Gastrocnemius medialis (tissue), 4 donors: Measurements from ENCODE around the gene TEX55.

Source experiments
- POLR2A ChIP-seq, 2 donors: fragments of 450-650 bp; IDR thresholded peaks; one replicate each; pipeline ENCODE4 v1.6.1; 2017; ENCODE audit warnings: antibody characterized with exemption in 2 of 2, mild to moderate bottlenecking in 2 of 2, moderate library complexity in 2 of 2
- TF ChIP-seq, protein P1 (sequence below), 5 experiments: fragments of 450-650 bp in 3 of 5; fragments of 200-600 bp in 2 of 5; sonication (generic) in 2 of 5; IDR thresholded peaks in 4 of 5; conservative IDR thresholded peaks in 1 of 5; 1 replicate in 4 of 5; 2 replicates in 1 of 5; pipeline ENCODE4 v1.5.1; 2016 to 2019; ENCODE audit warnings: antibody characterized with exemption in 5 of 5, mild to moderate bottlenecking in 3 of 5, moderate library complexity in 3 of 5

DNA sequence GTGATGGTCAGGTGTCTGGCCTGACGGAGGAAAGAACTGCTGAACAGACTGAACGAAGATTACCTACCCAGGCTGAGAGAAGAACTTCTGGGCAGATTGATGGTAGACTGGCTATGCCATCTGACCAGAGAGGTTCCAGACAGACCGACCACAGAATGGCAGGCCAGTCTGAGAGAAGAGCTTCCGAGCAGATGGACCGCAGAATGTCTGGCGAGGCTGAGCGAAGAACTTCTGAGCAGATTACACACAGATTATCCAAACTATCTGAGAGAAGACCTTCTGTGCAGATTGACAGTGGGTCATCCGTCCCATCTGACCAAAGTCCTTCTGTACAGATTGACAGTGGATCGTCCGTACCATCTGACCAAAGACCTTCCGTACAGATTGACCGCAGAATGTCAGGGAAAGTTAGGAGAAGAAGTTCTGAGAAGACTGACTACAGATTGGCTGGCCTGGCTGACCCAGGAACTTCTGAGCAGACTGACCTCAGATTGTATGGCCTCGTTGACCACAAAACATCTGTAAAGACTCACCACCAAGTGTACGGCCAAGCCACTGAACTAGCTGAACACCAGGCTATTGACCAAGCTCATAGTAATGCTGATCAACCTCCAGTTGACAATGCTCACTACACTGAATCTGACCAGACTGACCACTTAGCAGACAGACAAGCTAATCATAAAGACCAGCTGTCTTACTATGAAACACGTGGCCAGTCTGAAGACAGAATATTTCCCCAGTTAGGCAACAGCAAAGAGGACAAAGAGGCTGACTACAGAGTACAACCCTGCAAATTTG, 812 bp downstream of the TEX55 start:
- TF ChIP-seq, protein P1, sequence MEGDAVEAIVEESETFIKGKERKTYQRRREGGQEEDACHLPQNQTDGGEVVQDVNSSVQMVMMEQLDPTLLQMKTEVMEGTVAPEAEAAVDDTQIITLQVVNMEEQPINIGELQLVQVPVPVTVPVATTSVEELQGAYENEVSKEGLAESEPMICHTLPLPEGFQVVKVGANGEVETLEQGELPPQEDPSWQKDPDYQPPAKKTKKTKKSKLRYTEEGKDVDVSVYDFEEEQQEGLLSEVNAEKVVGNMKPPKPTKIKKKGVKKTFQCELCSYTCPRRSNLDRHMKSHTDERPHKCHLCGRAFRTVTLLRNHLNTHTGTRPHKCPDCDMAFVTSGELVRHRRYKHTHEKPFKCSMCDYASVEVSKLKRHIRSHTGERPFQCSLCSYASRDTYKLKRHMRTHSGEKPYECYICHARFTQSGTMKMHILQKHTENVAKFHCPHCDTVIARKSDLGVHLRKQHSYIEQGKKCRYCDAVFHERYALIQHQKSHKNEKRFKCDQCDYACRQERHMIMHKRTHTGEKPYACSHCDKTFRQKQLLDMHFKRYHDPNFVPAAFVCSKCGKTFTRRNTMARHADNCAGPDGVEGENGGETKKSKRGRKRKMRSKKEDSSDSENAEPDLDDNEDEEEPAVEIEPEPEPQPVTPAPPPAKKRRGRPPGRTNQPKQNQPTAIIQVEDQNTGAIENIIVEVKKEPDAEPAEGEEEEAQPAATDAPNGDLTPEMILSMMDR (IDR thresholded peaks at IDR 0.05 in 4 of 5, conservative IDR thresholded peaks at IDR 0.05 in 1 of 5), result no peak
- TF ChIP-seq POLR2A (IDR thresholded peaks at IDR 0.05), result no peak
